Vagina (tissue), 2 donors: ENCODE data around the gene RPTOR. TPM values are rescaled to one million over a fixed set of nuclear protein-coding genes. Genes with fewer than 3 reads are reported as not detected.

ENCODE experiments used
- DNase-seq, 2 donors: peaks; one replicate each; pipeline ENCODE4 v3.0.0-alpha.2; 2017; ENCODE audit errors: extremely low spot score in 2 of 2
- H3K27ac ChIP-seq: fragments of 200-600 bp; sonication (generic); one replicate; pipeline ENCODE4 v1.5.1; 2019
- H3K27me3 ChIP-seq: fragments of 200-600 bp; sonication (generic); one replicate; pipeline ENCODE4 v1.5.1; 2019
- H3K36me3 ChIP-seq, 2 donors: fragments of 200-600 bp; sonication (generic); one replicate each; pipeline ENCODE4 v1.5.1; 2017 to 2019
- H3K4me1 ChIP-seq: fragments of 200-600 bp; sonication (generic); one replicate; pipeline ENCODE4 v1.5.1; 2019
- H3K4me3 ChIP-seq, 2 donors: fragments of 200-600 bp; sonication (generic); 1 replicate in 1 of 2; 2 replicates in 1 of 2; pipeline ENCODE4 v1.5.1; 2016 to 2019
- H3K9me3 ChIP-seq: fragments of 200-600 bp; sonication (generic); one replicate; pipeline ENCODE4 v1.5.1; 2019
- POLR2A ChIP-seq, 2 donors: fragments of 450-650 bp; IDR thresholded peaks; one replicate each; pipeline ENCODE4 v1.6.1; 2017; ENCODE audit warnings: antibody characterized with exemption in 2 of 2, mild to moderate bottlenecking in 2 of 2, moderate library complexity in 2 of 2
- POLR2AphosphoS5 ChIP-seq, 2 donors: sonication (generic); formaldehyde crosslinking; IDR thresholded peaks; one replicate each; pipeline ENCODE4 v1.9.0; 2017; ENCODE audit warnings: antibody characterized with exemption in 2 of 2, mild to moderate bottlenecking in 2 of 2, low read depth in 1 of 2; ENCODE audit not compliant: insufficient read depth in 1 of 2
- intact Hi-C: fragments of 100-400 bp; cut with DNase I; formaldehyde crosslinking; loops from one replicate; pipeline ENCODE4 v1.15.1; 2023
- total RNA-seq: library from RNA; depleted of rRNA; stranded (reverse); fragments of >200 nt; gene quantifications from one replicate; pipeline ENCODE4 v1.2.3, GENCODE V29; 2016
- TF ChIP-seq, protein P1 (sequence below), 3 experiments: fragments of 450-650 bp in 2 of 3; fragments of 200-600 bp in 1 of 3; sonication (generic) in 1 of 3; IDR thresholded peaks; one replicate each; pipeline ENCODE4 v1.5.1; 2017 to 2019; ENCODE audit warnings: antibody characterized with exemption in 3 of 3, mild to moderate bottlenecking in 2 of 3, moderate library complexity in 2 of 3

The RPTOR gene
- total RNA-seq, 1 donor from 2014 or later: 38.3 TPM

DNA sequence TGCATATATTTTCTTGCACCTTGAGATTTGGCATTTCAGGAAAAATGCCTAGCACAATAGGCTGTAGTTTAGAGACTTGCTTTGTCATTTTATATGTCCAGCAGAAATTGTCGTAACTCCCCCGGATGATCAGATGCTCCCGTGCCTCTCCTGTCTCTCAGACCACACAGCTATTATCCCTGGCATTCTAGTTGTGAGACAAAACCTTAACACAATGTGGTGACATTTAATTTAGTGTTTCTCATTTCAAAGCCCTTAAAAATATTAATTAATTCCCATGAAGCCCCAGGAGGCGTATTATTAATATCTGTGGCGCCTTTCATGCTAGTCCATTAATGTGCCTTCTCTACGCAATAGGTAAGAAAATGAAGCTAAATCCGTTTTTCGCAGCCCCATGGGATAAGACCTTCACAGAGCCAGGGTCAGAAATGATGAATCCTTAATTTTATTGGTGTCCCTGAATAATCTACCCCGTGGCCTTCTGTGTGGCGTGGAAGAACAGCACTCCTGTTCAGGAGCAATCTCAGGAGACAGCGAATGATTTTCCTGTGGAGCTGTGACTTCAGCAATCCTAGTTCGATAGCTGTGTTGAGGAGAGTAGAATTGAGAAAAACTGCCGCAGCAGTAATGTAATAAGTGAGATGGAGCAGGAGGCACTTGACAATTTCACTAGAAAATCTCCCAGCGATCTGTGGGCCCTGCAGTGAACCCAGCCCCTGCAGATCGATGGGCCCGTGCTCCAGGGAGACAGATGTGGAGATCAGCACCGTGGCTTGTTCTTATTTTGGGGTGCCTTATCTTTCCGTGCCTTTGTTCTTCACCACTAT, 157.9 kb downstream of the RPTOR start:
- Histone ChIP-seq H3K4me3 (no peak overlapping the region), H3K4me1 (no peaks in the 10 kb centered on the region), H3K9me3 (no peaks in the 10 kb centered on the region), H3K27me3 (no peaks in the 10 kb centered on the region), H3K36me3 (no peaks in the 10 kb centered on the region), H3K27ac (no peak overlapping the region)
- no peak for TF ChIP-seq POLR2A (IDR thresholded peaks at IDR 0.05)
- TF ChIP-seq, protein P1, sequence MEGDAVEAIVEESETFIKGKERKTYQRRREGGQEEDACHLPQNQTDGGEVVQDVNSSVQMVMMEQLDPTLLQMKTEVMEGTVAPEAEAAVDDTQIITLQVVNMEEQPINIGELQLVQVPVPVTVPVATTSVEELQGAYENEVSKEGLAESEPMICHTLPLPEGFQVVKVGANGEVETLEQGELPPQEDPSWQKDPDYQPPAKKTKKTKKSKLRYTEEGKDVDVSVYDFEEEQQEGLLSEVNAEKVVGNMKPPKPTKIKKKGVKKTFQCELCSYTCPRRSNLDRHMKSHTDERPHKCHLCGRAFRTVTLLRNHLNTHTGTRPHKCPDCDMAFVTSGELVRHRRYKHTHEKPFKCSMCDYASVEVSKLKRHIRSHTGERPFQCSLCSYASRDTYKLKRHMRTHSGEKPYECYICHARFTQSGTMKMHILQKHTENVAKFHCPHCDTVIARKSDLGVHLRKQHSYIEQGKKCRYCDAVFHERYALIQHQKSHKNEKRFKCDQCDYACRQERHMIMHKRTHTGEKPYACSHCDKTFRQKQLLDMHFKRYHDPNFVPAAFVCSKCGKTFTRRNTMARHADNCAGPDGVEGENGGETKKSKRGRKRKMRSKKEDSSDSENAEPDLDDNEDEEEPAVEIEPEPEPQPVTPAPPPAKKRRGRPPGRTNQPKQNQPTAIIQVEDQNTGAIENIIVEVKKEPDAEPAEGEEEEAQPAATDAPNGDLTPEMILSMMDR (IDR thresholded peaks at IDR 0.05): no peak
- no peak for TF ChIP-seq POLR2AphosphoS5 (IDR thresholded peaks at IDR 0.05; ENCODE audit: insufficient read depth in 1 of 2, low read depth in 1 of 2)
- no peak for DNase-seq
- intact Hi-C loops: no loop called here

DNA sequence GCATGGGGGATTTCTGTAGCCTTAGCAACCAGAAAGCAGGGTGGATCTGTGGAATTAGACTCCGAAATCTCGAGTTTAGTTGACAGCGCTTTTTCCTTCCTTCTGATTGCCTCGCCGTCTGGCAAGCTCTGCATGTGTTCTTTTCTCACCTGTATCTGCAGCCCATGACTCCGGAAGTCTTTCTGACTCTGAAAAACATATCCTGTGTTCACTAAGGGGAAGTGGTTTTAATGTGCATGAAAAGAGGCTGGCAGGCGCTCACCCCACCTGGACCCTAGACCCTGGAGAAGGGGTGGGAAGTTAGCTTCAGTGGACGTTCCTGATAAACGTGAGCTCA, 158.5 kb downstream of the RPTOR start:
- no peak overlapping the region for H3K27ac ChIP-seq
- intact Hi-C loops: no loop called here
- TF ChIP-seq POLR2A (IDR thresholded peaks at IDR 0.05) (no peak), POLR2AphosphoS5 (IDR thresholded peaks at IDR 0.05; ENCODE audit: insufficient read depth in 1 of 2, low read depth in 1 of 2) (no peak)
- TF ChIP-seq, protein P1 (IDR thresholded peaks at IDR 0.05): no peak
- H3K4me1 ChIP-seq: no peaks in the 10 kb centered on the region
- H3K4me3 ChIP-seq: no peak overlapping the region
- H3K27me3 ChIP-seq: no peaks in the 10 kb centered on the region
- DNase-seq: no peak
- H3K9me3 ChIP-seq: no peaks in the 10 kb centered on the region
- H3K36me3 ChIP-seq: no peaks in the 10 kb centered on the region

DNA sequence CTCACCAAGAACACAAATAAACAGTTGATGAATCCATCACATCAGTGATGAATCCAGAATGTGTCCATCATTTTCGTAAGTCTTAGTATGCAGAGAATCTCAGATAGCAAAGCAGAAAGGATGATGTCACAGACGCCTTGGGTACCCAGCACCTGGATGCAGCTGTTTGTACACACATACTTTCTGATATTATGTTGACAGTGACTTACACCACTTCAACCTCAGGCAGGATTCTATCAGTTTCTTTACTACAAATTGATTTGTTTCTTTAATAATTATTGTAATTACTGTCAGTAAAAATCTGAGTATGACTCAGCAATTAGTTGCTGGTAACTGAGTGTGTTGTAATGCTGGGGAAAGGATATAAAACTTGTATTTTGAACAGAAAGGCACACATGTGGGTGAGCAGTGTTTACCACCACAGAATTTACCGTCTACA, 159.8 kb downstream of the RPTOR start:
- intact Hi-C loops: no loop called here
- H3K4me1 ChIP-seq: no peaks in the 10 kb centered on the region
- TF ChIP-seq POLR2A (IDR thresholded peaks at IDR 0.05): no peak
- TF ChIP-seq, protein P1 (IDR thresholded peaks at IDR 0.05): no peak
- TF ChIP-seq POLR2AphosphoS5 (IDR thresholded peaks at IDR 0.05; ENCODE audit: insufficient read depth in 1 of 2, low read depth in 1 of 2): no peak

DNA sequence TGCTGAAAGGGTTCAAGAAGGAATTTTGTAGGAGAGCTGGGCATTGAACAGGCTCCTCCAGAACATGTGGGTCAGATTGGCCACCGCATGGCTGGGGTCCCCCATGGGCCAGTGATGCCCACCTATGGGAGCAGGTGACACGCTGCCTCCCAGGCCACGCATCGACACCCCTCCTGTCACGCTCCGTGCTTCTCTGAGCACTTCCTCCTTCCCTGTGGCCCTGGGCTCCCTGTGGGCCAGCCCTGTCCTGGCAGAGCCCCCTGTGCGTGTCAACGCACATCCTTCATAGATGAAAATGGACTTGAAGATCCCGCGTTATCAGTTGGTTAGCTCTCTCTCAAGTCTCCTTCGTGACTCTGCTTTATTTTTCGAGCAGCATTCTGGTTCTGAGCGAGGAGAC, 160.3 kb downstream of the RPTOR start:
- Histone ChIP-seq H3K36me3 (no peaks in the 10 kb centered on the region), H3K27ac (no peak overlapping the region), H3K4me3 (no peak overlapping the region), H3K27me3 (no peaks in the 10 kb centered on the region), H3K9me3 (no peaks in the 10 kb centered on the region), H3K4me1 (no peaks in the 10 kb centered on the region)
- DNase-seq: no peak
- TF ChIP-seq POLR2AphosphoS5 (IDR thresholded peaks at IDR 0.05; ENCODE audit: insufficient read depth in 1 of 2, low read depth in 1 of 2): no peak
- TF ChIP-seq, protein P1 (IDR thresholded peaks at IDR 0.05): no peak
- TF ChIP-seq POLR2A (IDR thresholded peaks at IDR 0.05): no peak
- intact Hi-C loops: no loop called here

More for the DNA sequence above, 159.8 kb downstream of the RPTOR start:
- H3K27me3 ChIP-seq: no peaks in the 10 kb centered on the region
- H3K9me3 ChIP-seq: no peaks in the 10 kb centered on the region
- H3K27ac ChIP-seq: no peak overlapping the region
- H3K36me3 ChIP-seq: no peaks in the 10 kb centered on the region
- no peak overlapping the region for H3K4me3 ChIP-seq
- DNase-seq: no peak

DNA sequence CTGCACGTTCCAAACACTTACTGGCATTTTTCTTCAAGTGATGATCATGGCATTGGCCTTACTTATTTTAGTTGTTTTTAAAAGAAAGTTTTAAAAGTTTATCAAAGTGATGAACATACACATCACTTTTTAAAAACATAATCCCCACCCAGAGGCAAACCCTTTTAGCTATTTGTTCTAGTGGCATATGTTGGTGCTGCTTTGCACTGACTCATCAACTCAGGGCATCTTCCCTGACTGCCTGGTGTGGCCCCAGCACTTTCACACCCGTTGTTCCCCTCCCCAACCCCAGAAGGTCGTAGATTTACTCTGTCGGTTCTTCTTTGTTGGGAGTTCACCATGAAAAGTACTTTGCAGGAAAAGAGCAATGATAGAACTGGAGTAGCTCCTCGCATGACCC, 161.3 kb downstream of the RPTOR start:
- no peaks in the 10 kb centered on the region for H3K36me3 ChIP-seq
- TF ChIP-seq POLR2AphosphoS5 (IDR thresholded peaks at IDR 0.05; ENCODE audit: insufficient read depth in 1 of 2, low read depth in 1 of 2) (no peak), POLR2A (IDR thresholded peaks at IDR 0.05) (no peak)
- TF ChIP-seq, protein P1 (IDR thresholded peaks at IDR 0.05): no peak
- no peak overlapping the region for H3K4me3 ChIP-seq
- H3K27ac ChIP-seq: no peak overlapping the region
- no peak for DNase-seq
- H3K27me3 ChIP-seq: no peaks in the 10 kb centered on the region
- no peaks in the 10 kb centered on the region for H3K4me1 ChIP-seq
- intact Hi-C loops: no loop called here
- H3K9me3 ChIP-seq: no peaks in the 10 kb centered on the region
